ENCODE results near the gene SERPINH1. TPM values are rescaled to one million over a fixed set of nuclear protein-coding genes. Genes with fewer than 3 reads are reported as not detected.

Gene SERPINH1
- polyA plus RNA-seq, 2 of the 4 experiments (the other 2 are of a cell fraction), result 70.7 to 162 TPM

DNA sequence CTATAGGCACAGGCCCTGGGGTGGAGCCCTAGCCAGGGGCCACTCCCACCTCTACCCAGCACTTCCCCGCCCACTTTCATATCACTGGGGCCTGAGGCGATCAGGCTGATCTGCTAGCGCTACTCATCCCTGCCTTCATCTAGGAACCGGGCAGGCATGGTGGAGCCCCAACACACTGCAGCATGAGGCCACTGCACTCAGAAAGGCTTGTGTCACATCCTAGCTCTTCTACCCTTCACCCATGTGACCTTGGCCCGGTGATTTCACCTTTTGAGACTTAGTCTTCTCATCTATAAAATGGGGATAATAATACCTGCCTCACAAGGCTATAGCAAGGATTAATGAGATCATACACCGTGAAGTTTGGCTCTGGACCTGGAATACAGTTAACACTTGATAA, 18.2 kb upstream of the SERPINH1 start:
- no peak for ATAC-seq
- no peak for FAIRE-seq
- Histone ChIP-seq H3K4me3 (no peak overlapping the region), H3K27ac (no peak overlapping the region), H3K4me1 (no peaks in the 10 kb centered on the region; the same call in 2 of the 3 replicates), H3K4me2 (no peak overlapping the region), H3K9me3 (no peaks in the 10 kb centered on the region)
- 81% methylated on average over 6 of the region's 6 CpGs for WGBS (ENCODE audit: missing lambda C conversion rate)
- TF ChIP-seq, protein P1, sequence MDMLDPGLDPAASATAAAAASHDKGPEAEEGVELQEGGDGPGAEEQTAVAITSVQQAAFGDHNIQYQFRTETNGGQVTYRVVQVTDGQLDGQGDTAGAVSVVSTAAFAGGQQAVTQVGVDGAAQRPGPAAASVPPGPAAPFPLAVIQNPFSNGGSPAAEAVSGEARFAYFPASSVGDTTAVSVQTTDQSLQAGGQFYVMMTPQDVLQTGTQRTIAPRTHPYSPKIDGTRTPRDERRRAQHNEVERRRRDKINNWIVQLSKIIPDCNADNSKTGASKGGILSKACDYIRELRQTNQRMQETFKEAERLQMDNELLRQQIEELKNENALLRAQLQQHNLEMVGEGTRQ (IDR thresholded peaks at IDR 0.05), result no peak
- TF ChIP-seq EHMT2 (IDR thresholded peaks at IDR 0.05; ENCODE audit: low read depth), result no peak
- ChIA-PET POLR2A (no interaction called here), CTCF (interaction anchor here (0.5 to 4.0 kb wide), 9 partner anchors 10 to 324 kb away, joined by 3 to 15 read pairs (median 5); no protein-coding TSS in a partner anchor)
- no peak for DNase-seq (ENCODE audit: low read depth in 1 of 2, low spot score in 1 of 2)

DNA sequence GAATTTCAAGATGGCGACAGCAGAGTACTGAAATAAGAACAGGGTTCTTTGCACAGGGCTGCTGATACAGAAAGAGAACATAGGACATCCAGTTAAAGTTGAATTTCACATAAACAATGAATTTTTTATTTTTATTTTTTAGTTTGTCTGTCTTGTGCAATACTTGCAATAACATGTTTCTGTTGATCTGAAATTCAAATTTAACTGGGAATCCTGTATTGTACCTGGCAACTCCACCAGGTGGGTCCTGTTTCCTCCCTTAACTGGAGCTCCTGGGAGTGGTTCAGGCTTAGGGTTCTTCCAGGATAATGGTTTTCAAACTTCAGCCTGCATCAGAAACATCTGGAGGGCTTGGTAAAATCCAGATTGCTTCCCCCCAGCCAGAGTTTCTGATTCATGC, 14.9 kb upstream of the SERPINH1 start:
- H3K27ac ChIP-seq, result no peak overlapping the region
- ChIA-PET CTCF (interaction anchor here (0.6 to 4.0 kb wide), 29 partner anchors 8 to 770 kb away, joined by 3 to 27 read pairs (median 4); partner anchors contain the start of gene SERPINH1), POLR2A (no interaction called here)
- no peak overlapping the region for H3K4me2 ChIP-seq
- WGBS (ENCODE audit: missing lambda C conversion rate), result 88% methylated on average over 1 of the region's 1 CpG
- FAIRE-seq (no peak), ATAC-seq (no peak), DNase-seq (ENCODE audit: low read depth in 1 of 2, low spot score in 1 of 2) (no peak)
- no peaks in the 10 kb centered on the region for H3K9me3 ChIP-seq
- TF ChIP-seq, protein P2, sequence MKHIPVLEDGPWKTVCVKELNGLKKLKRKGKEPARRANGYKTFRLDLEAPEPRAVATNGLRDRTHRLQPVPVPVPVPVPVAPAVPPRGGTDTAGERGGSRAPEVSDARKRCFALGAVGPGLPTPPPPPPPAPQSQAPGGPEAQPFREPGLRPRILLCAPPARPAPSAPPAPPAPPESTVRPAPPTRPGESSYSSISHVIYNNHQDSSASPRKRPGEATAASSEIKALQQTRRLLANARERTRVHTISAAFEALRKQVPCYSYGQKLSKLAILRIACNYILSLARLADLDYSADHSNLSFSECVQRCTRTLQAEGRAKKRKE (CRISPR knock-in tag; IDR thresholded peaks at IDR 0.05; ENCODE audit: low read depth), result no peak
- TF ChIP-seq RFX5 (IDR thresholded peaks at IDR 0.05), result no peak
- no peak for TF ChIP-seq MYC (IDR thresholded peaks at IDR 0.05; ENCODE audit: borderline replicate concordance, low read length)
- TF ChIP-seq BHLHE40 (IDR thresholded peaks at IDR 0.05; ENCODE audit: low read depth, low read length), result no peak
- no peak for TF ChIP-seq RNF2 (IDR thresholded peaks at IDR 0.05; ENCODE audit: borderline replicate concordance, low read depth)
- no peak for TF ChIP-seq HDAC2 (IDR thresholded peaks at IDR 0.05)
- TF ChIP-seq, protein P3, sequence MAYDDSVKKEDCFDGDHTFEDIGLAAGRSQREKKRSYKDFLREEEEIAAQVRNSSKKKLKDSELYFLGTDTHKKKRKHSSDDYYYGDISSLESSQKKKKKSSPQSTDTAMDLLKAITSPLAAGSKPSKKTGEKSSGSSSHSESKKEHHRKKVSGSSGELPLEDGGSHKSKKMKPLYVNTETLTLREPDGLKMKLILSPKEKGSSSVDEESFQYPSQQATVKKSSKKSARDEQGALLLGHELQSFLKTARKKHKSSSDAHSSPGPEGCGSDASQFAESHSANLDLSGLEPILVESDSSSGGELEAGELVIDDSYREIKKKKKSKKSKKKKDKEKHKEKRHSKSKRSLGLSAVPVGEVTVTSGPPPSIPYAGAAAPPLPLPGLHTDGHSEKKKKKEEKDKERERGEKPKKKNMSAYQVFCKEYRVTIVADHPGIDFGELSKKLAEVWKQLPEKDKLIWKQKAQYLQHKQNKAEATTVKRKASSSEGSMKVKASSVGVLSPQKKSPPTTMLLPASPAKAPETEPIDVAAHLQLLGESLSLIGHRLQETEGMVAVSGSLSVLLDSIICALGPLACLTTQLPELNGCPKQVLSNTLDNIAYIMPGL (CRISPR knock-in tag; IDR thresholded peaks at IDR 0.05; ENCODE audit: borderline replicate concordance), result no peak
- TF ChIP-seq, protein P4, sequence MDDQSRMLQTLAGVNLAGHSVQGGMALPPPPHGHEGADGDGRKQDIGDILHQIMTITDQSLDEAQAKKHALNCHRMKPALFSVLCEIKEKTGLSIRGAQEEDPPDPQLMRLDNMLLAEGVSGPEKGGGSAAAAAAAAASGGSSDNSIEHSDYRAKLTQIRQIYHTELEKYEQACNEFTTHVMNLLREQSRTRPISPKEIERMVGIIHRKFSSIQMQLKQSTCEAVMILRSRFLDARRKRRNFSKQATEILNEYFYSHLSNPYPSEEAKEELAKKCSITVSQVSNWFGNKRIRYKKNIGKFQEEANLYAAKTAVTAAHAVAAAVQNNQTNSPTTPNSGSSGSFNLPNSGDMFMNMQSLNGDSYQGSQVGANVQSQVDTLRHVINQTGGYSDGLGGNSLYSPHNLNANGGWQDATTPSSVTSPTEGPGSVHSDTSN (IDR thresholded peaks at IDR 0.05), result no peak
- TF ChIP-seq, protein P1 (IDR thresholded peaks at IDR 0.05), result no peak
- TF ChIP-seq CEBPB (IDR thresholded peaks at IDR 0.05), result no peak
- H3K4me1 ChIP-seq, result no peaks in the 10 kb centered on the region; the same call in 2 of the 3 replicates
- no peak overlapping the region for H3K4me3 ChIP-seq

DNA sequence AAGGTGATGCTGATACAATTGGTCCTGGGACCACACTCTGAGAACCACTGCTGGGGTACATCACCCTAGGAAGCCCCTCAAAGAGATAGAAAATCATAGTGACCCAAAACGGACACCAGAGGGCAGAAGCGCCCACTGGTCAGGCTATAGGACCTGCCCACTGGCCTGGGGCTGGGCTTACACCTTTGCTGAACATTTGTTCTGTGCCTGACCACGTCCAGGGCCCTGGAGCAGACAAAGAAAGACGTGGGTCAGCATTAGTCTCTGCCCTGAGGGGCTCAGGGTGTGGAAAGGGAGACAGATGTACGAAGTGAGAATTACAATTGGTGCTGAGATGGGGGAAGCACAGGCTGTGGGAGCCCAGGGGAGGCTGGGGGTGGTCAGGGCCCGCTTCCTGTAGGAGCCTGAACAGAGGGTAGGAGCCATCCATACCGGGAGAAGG, 14.4 kb upstream of the SERPINH1 start:
- ChIA-PET POLR2A (no interaction called here), CTCF (interaction anchor here (0.7 to 4.0 kb wide), 30 partner anchors 9 to 320 kb away, joined by 3 to 27 read pairs (median 4); partner anchors contain the start of gene SERPINH1)
- ATAC-seq (peak; percentile 87 to 96), DNase-seq (ENCODE audit: low read depth in 1 of 2, low spot score in 1 of 2) (peak; percentile 53 to 89), FAIRE-seq (no peak)
- H3K9me3 ChIP-seq, result no peaks in the 10 kb centered on the region
- 20% methylated on average over 7 of the region's 7 CpGs for WGBS (ENCODE audit: missing lambda C conversion rate)
- TF ChIP-seq SMC3 (IDR thresholded peaks at IDR 0.05) (peak; percentile 89), RAD21 (conservative IDR thresholded peaks at IDR 0.05 in 1 of 2, IDR thresholded peaks at IDR 0.05 in 1 of 2) (peak; percentile 88 to 89), JUNB (IDR thresholded peaks at IDR 0.05) (no peak), JUN (IDR thresholded peaks at IDR 0.05) (no peak), PHF8 (IDR thresholded peaks at IDR 0.05; ENCODE audit: borderline replicate concordance, low read depth) (no peak)
- TF ChIP-seq, protein P5, sequence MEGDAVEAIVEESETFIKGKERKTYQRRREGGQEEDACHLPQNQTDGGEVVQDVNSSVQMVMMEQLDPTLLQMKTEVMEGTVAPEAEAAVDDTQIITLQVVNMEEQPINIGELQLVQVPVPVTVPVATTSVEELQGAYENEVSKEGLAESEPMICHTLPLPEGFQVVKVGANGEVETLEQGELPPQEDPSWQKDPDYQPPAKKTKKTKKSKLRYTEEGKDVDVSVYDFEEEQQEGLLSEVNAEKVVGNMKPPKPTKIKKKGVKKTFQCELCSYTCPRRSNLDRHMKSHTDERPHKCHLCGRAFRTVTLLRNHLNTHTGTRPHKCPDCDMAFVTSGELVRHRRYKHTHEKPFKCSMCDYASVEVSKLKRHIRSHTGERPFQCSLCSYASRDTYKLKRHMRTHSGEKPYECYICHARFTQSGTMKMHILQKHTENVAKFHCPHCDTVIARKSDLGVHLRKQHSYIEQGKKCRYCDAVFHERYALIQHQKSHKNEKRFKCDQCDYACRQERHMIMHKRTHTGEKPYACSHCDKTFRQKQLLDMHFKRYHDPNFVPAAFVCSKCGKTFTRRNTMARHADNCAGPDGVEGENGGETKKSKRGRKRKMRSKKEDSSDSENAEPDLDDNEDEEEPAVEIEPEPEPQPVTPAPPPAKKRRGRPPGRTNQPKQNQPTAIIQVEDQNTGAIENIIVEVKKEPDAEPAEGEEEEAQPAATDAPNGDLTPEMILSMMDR (IDR thresholded peaks at IDR 0.05), result peak; percentile 89
- H3K4me3 ChIP-seq, result no peak overlapping the region
- no peaks in the 10 kb centered on the region; the same call in 2 of the 3 replicates for H3K4me1 ChIP-seq
- peak overlapping the region in 1 of 2 experiments; percentile 43; a peak in 1 of 6 replicates for H3K27ac ChIP-seq
- no peak overlapping the region for H3K4me2 ChIP-seq
